Neutrophil (primary cell): ENCODE measurements around the gene SLC2A6.

Experiments
- H3K27ac ChIP-seq: fragments of 200-600 bp; sonication (generic); 2 replicates; pipeline ENCODE4 v1.5.1; 2016; ENCODE audit warnings: mild to moderate bottlenecking, moderate library complexity
- H3K27me3 ChIP-seq: fragments of 200-600 bp; sonication (generic); 2 replicates; pipeline ENCODE4 v1.6.0; 2016; ENCODE audit warnings: mild to moderate bottlenecking
- H3K36me3 ChIP-seq: fragments of 200-600 bp; sonication (generic); 2 replicates; pipeline ENCODE4 v1.5.1; 2017
- H3K4me1 ChIP-seq, 2 experiments: fragments of 200-600 bp in 1 of 2; sonication (generic) in 1 of 2; 1 replicate in 1 of 2; 2 replicates in 1 of 2; pipeline versions ENCODE4 v1.5.1 to v1.6.1; 2013 to 2016; ENCODE audit warnings: low read depth in 1 of 2, low read length in 1 of 2, mild to moderate bottlenecking in 1 of 2, moderate library complexity in 1 of 2; ENCODE audit not compliant: control insufficient read depth in 1 of 2, insufficient read depth in 1 of 2
- H3K4me3 ChIP-seq, 2 experiments: fragments of 200-600 bp in 1 of 2; sonication (generic) in 1 of 2; 1 replicate in 1 of 2; 2 replicates in 1 of 2; pipeline ENCODE4 v1.5.1; 2013 to 2016; ENCODE audit warnings: low read depth in 1 of 2, low read length in 1 of 2, mild to moderate bottlenecking in 1 of 2, moderate library complexity in 1 of 2
- H3K9me3 ChIP-seq: fragments of 200-600 bp; sonication (generic); 2 replicates; pipeline ENCODE4 v1.5.1; 2016
- CTCF ChIP-seq: fragments of 200-600 bp; sonication (generic); IDR thresholded peaks from 2 replicates; pipeline ENCODE4 v1.5.1; 2016; ENCODE audit warnings: antibody characterized with exemption

Gene SLC2A6

DNA sequence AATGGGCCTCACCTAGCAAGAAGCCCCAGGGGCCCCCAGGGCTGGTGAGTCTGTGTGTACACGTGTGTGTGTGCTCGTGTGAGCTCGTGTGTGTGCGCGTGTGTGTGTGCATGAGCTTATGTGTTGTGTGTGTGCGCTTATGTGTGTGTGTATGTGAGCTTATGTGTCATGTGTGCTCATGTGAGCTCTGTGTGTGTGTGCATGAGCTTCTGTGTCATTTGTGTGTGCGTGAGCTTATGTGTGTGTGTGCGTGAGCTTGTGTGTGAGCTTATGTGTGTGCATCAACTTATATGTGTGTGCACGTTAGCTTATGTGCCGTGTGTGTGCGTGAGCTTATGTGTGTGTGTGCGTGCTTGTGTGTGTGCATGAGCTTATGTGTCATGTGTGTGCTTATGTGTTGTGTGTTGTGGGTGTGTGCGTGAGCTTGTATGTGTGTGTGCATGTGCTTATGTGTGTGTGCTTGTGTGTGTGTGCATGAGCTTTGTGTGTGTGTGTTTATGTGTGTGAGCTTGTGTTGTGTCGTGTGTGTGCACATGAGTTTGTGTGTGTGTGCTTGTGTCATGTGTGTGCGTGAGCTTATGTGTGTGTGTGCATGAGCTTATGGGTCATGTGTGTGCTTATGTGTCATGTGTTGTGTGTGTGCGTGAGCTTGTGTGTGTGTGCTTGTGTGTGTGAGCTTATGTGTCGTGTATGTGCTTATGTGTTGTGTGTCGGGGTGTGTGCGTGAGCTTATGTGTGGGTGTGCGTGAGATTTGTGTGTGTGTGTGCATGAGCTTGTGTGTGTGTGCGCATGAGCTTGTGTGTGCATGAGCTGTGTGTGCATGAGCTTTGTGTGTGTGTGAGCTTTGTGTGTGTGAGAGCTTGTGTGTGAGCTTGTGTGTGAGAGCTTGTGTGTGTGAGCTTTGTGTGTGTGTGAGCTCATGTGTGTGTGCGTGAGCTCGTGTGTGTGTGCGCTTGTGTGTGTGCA lies 16.7 kb upstream of the SLC2A6 start:
- no peak for TF ChIP-seq CTCF
- Histone ChIP-seq H3K4me1 (no peaks in the 10 kb centered on the region), H3K9me3 (no peaks in the 10 kb centered on the region), H3K4me3 (no peak overlapping the region), H3K36me3 (no peaks in the 10 kb centered on the region), H3K27me3 (no peaks in the 10 kb centered on the region), H3K27ac (no peak overlapping the region)

- Histone ChIP-seq H3K27ac (no peak overlapping the region), H3K4me3 (no peak overlapping the region), H3K4me1 (no peaks in the 10 kb centered on the region), H3K36me3 (no peaks in the 10 kb centered on the region), H3K9me3 (no peaks in the 10 kb centered on the region), H3K27me3 (no peaks in the 10 kb centered on the region)
- no peak for TF ChIP-seq CTCF
These were observed 15.9 kb upstream of the SLC2A6 start for GRCh38 chr9:133494636-133495326.

DNA sequence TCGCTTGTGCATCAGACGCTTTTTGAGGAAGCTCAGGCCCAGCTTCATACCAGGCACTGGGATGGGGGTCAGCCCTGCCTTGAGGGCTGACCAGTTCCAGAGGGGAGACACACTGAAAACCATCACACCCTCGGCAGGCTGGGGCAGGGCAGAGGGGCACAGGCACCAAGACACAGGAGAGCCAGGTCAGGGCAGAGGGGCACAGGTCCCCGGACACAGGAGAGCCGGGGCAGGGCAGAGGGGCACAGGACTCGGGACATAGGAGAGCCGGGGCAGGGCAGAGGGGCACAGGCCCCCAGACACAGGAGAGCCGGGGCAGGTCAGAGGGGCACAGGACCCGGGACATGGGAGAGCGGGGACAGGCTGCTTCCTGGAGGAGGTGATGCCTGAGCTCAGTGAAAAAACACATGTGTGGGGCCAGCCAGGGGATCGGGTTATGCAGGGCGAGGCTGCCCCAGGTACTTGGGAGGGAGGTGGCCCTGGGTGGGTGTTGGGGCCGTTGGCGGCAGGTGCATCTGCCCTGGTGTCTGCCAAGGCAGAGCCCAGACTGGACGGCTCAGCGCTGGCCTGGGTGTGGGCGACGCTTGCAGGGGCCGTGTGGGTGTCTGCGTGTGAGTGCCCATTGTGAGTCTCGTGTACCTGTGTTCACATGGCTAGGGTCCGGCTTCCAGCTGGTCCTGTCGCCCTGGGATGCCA lies 15.1 kb upstream of the SLC2A6 start:
- TF ChIP-seq CTCF = no peak
- no peak overlapping the region for H3K4me3 ChIP-seq
- H3K4me1 ChIP-seq = no peaks in the 10 kb centered on the region
- no peaks in the 10 kb centered on the region for H3K27me3 ChIP-seq
- H3K9me3 ChIP-seq = no peaks in the 10 kb centered on the region
- H3K36me3 ChIP-seq = no peaks in the 10 kb centered on the region
- H3K27ac ChIP-seq = no peak overlapping the region

- Histone ChIP-seq H3K36me3 (no peaks in the 10 kb centered on the region), H3K27me3 (no peaks in the 10 kb centered on the region), H3K9me3 (no peaks in the 10 kb centered on the region), H3K4me3 (no peak overlapping the region), H3K4me1 (no peaks in the 10 kb centered on the region), H3K27ac (no peak overlapping the region)
- TF ChIP-seq CTCF = no peak
These were observed 14.5 kb upstream of the SLC2A6 start for GRCh38 chr9:133493428-133493827.

- Histone ChIP-seq H3K27me3 (no peaks in the 10 kb centered on the region), H3K4me3 (no peak overlapping the region), H3K36me3 (no peaks in the 10 kb centered on the region), H3K9me3 (no peaks in the 10 kb centered on the region), H3K4me1 (no peaks in the 10 kb centered on the region), H3K27ac (no peak overlapping the region)
- TF ChIP-seq CTCF = no peak
These were observed 13.4 kb upstream of the SLC2A6 start for GRCh38 chr9:133492061-133493021.
